Measurements from ENCODE around the gene OTOP3. TPM values are rescaled to one million over a fixed set of nuclear protein-coding genes. Genes with fewer than 3 reads are reported as not detected.

Gene OTOP3
- total and polyA plus RNA-seq, 2 donors (not counting 3 experiments of a cell fraction or from before 2014, with no cell fraction given) = not detected

- H3K9ac ChIP-seq (replicated peaks; ENCODE audit: extremely low read depth, insufficient read depth, low read length) = no peak overlapping the region
- H3K27ac ChIP-seq (ENCODE audit: insufficient read depth, low read depth, low read length) = no peak overlapping the region
- TF ChIP-seq EZH2 (IDR thresholded peaks at IDR 0.05; ENCODE audit: borderline replicate concordance, low read depth, low read length, severe bottlenecking) (peak; percentile 55), JUN (IDR thresholded peaks at IDR 0.05; ENCODE audit: borderline replicate concordance, insufficient read depth, insufficient read length, low read depth) (no peak)
- dilution Hi-C loops (cut with MboI; ENCODE audit: extremely low pct_ligation_motif_present, low sequenced_read_pairs) (no loop called here), intact Hi-C loops (cut with micrococcal nuclease) (no loop called here)
- no peaks in the 10 kb centered on the region for H3K9me3 ChIP-seq (replicated peaks; ENCODE audit: control insufficient read depth, insufficient read depth, low read length)
- DNase-seq (ENCODE audit: low read depth, low spot score) (no peak), FAIRE-seq (no peak)
- no peaks in the 10 kb centered on the region for H3K9me1 ChIP-seq (replicated peaks; ENCODE audit: control insufficient read depth, extremely low read depth, insufficient read depth, low read length)
- H3K4me3 ChIP-seq (replicated peaks in 1 of 3; ENCODE audit: insufficient read depth in 1 of 3, low read depth in 1 of 3, low read length in 3 of 3) = no peak overlapping the region
- ChIA-PET CTCF (interaction anchor here (0.6 to 1.5 kb wide), 2 partner anchors 21 to 25 kb away, joined by 3 to 5 read pairs; no protein-coding TSS in a partner anchor), POLR2A (no interaction called here)
- no peak overlapping the region for H3K4me2 ChIP-seq (ENCODE audit: insufficient read depth, low read length)
- H2AFZ ChIP-seq (ENCODE audit: low read depth, low read length) = no peak overlapping the region
- H3K4me1 ChIP-seq (ENCODE audit: control insufficient read depth, extremely low read depth, insufficient read depth, low read length) = no peaks in the 10 kb centered on the region
- no peaks in the 10 kb centered on the region for H3K36me3 ChIP-seq (ENCODE audit: control insufficient read depth in 2 of 2, extremely low read depth in 1 of 2, insufficient read depth in 2 of 2, low read length in 2 of 2)
- BruUV-seq (replicated peaks) = no TSS peak
- peaks cover 46 to 47% of the 10 kb centered on the region in 2 experiments for H3K27me3 ChIP-seq (ENCODE audit: control insufficient read depth in 2 of 2, insufficient read depth in 2 of 2, low read length in 2 of 2)
- no peaks in the 10 kb centered on the region for H3K79me2 ChIP-seq (ENCODE audit: control insufficient read depth, insufficient read depth, low read length)
- no peaks in the 10 kb centered on the region for H4K20me1 ChIP-seq (replicated peaks; ENCODE audit: control insufficient read depth, extremely low read depth, insufficient read depth, low read length)
Observed at GRCh38 chr17:74936470-74936799, 737 bp downstream of the OTOP3 start.

- Histone ChIP-seq H3K36me3 (ENCODE audit: control insufficient read depth in 2 of 2, extremely low read depth in 1 of 2, insufficient read depth in 2 of 2, low read length in 2 of 2) (no peaks in the 10 kb centered on the region), H3K4me1 (ENCODE audit: control insufficient read depth, extremely low read depth, insufficient read depth, low read length) (no peaks in the 10 kb centered on the region), H3K9ac (replicated peaks; ENCODE audit: extremely low read depth, insufficient read depth, low read length) (no peak overlapping the region), H3K9me1 (replicated peaks; ENCODE audit: control insufficient read depth, extremely low read depth, insufficient read depth, low read length) (no peaks in the 10 kb centered on the region), H3K27ac (ENCODE audit: insufficient read depth, low read depth, low read length) (no peak overlapping the region), H4K20me1 (replicated peaks; ENCODE audit: control insufficient read depth, extremely low read depth, insufficient read depth, low read length) (no peaks in the 10 kb centered on the region), H3K27me3 (ENCODE audit: control insufficient read depth in 2 of 2, insufficient read depth in 2 of 2, low read length in 2 of 2) (peaks cover 45 to 47% of the 10 kb centered on the region in 2 experiments), H2AFZ (ENCODE audit: low read depth, low read length) (no peak overlapping the region), H3K4me3 (replicated peaks in 1 of 3; ENCODE audit: insufficient read depth in 1 of 3, low read depth in 1 of 3, low read length in 3 of 3) (no peak overlapping the region), H3K9me3 (replicated peaks; ENCODE audit: control insufficient read depth, insufficient read depth, low read length) (no peaks in the 10 kb centered on the region), H3K79me2 (ENCODE audit: control insufficient read depth, insufficient read depth, low read length) (no peaks in the 10 kb centered on the region), H3K4me2 (ENCODE audit: insufficient read depth, low read length) (no peak overlapping the region)
- intact Hi-C loops (cut with micrococcal nuclease) = no loop called here
- no peak for FAIRE-seq
- dilution Hi-C loops (cut with MboI; ENCODE audit: extremely low pct_ligation_motif_present, low sequenced_read_pairs) = no loop called here
- BruUV-seq (replicated peaks) = no TSS peak
- DNase-seq (ENCODE audit: low read depth, low spot score) = no peak
- CTCF ChIA-PET = interaction anchor here (1.5 to 1.7 kb wide), 2 partner anchors 13 to 20 kb away, joined by 4 to 5 read pairs; partner anchors contain the start of gene OTOP2
- TF ChIP-seq CTCF (IDR thresholded peaks at IDR 0.05; ENCODE audit: extremely low read depth in 1 of 2, insufficient read depth in 1 of 2, low read depth in 1 of 2, low read length in 2 of 2) (no peak), POLR2AphosphoS5 (IDR thresholded peaks at IDR 0.05; ENCODE audit: insufficient read depth, low read depth, low read length) (no peak), EZH2 (IDR thresholded peaks at IDR 0.05; ENCODE audit: borderline replicate concordance, low read depth, low read length, severe bottlenecking) (no peak), GATA2 (IDR thresholded peaks at IDR 0.05; ENCODE audit: insufficient read depth, insufficient read length, low read depth, low read length) (no peak), POLR2A (IDR thresholded peaks at IDR 0.05; ENCODE audit: low read depth, low read length) (no peak), FOS (IDR thresholded peaks at IDR 0.05; ENCODE audit: borderline replicate concordance, insufficient read depth, low read length) (no peak)
- POLR2A ChIA-PET = no interaction called here
Observed at GRCh38 chr17:74937064-74938051, 1.7 kb downstream of the OTOP3 start.

All from endothelial cell of umbilical vein (primary cell).